Measurements from ENCODE around the gene SPSB2. TPM values are rescaled to one million over a fixed set of nuclear protein-coding genes. Genes with fewer than 3 reads are reported as not detected.

The SPSB2 gene
- total RNA-seq, 2 experiments from 2014 or later: 3.8 to 4.7 TPM

GRCh38 chr12:6860942-6861341 lies 12.2 kb downstream of the SPSB2 start:
- Mint-ChIP-seq H3K4me3 (no peak overlapping the region), H3K4me1 (ENCODE audit: low read depth) (no peaks in the 10 kb centered on the region), H3K9me3 (no peaks in the 10 kb centered on the region), H3K27ac (no peak overlapping the region), H3K27me3 (no peaks in the 10 kb centered on the region), H3K36me3 (peaks cover 60% of the 10 kb centered on the region)
- intact Hi-C loops (cut with micrococcal nuclease): no loop called here
- CTCF ChIA-PET: interaction anchor here (3.3 kb wide), 1 partner anchor 12 kb away, joined by 12 read pairs; the partner anchor contains the start of gene SPSB2
- no peak for DNase-seq
- POLR2A ChIA-PET: interaction anchor here (0.9 to 1.8 kb wide), 3 partner anchors 9 to 84 kb away, joined by 3 to 8 read pairs (median 4); partner anchors contain the start of genes CDCA3, SPSB2 and USP5

- no peak for DNase-seq
- Mint-ChIP-seq H3K9me3 (no peaks in the 10 kb centered on the region), H3K27me3 (no peaks in the 10 kb centered on the region), H3K4me1 (ENCODE audit: low read depth) (no peaks in the 10 kb centered on the region), H3K27ac (no peak overlapping the region), H3K4me3 (no peak overlapping the region), H3K36me3 (peaks cover 60% of the 10 kb centered on the region)
- CTCF ChIA-PET: interaction anchor here (3.3 kb wide), 1 partner anchor 12 kb away, joined by 12 read pairs; the partner anchor contains the start of gene SPSB2
- intact Hi-C loops (cut with micrococcal nuclease): no loop called here
- POLR2A ChIA-PET: interaction anchor here (1.6 to 1.8 kb wide), 2 partner anchors 8 to 12 kb away, joined by 4 to 8 read pairs; partner anchors contain the start of genes CDCA3, SPSB2 and USP5
Measured at GRCh38 chr12:6860116-6860515, 13.0 kb downstream of the SPSB2 start.

GRCh38 chr12:6858799-6859198 lies 14.3 kb downstream of the SPSB2 start:
- CTCF ChIA-PET: no interaction called here
- intact Hi-C loops (cut with micrococcal nuclease): no loop called here
- DNase-seq: no peak
- no peak overlapping the region for H3K4me3 Mint-ChIP-seq
- POLR2A ChIA-PET: interaction anchor here (1.0 kb wide), 1 partner anchor 8 kb away, joined by 3 read pairs; no protein-coding TSS in a partner anchor
- peaks cover 54% of the 10 kb centered on the region for H3K36me3 Mint-ChIP-seq
- peaks cover 11% of the 10 kb centered on the region for H3K4me1 Mint-ChIP-seq (ENCODE audit: low read depth)
- H3K9me3 Mint-ChIP-seq: no peaks in the 10 kb centered on the region
- H3K27ac Mint-ChIP-seq: no peak overlapping the region
- no peaks in the 10 kb centered on the region for H3K27me3 Mint-ChIP-seq

GRCh38 chr12:6855322-6855721 lies 17.8 kb downstream of the SPSB2 start:
- peaks cover 21% of the 10 kb centered on the region for H3K4me1 Mint-ChIP-seq (ENCODE audit: low read depth)
- no peaks in the 10 kb centered on the region for H3K9me3 Mint-ChIP-seq
- ChIA-PET POLR2A (interaction anchor here (4.8 to 5.0 kb wide), 2 partner anchors 12 to 18 kb away, joined by 59 to 94 read pairs; partner anchors contain the start of genes SPSB2 and TPI1), CTCF (interaction anchor here (1.4 to 6.5 kb wide), 3 partner anchors 13 to 20 kb away, joined by 5 to 74 read pairs (median 49); partner anchors contain the start of genes SPSB2 and TPI1)
- no peak for DNase-seq
- H3K36me3 Mint-ChIP-seq: peaks cover 38% of the 10 kb centered on the region
- no peak overlapping the region for H3K4me3 Mint-ChIP-seq
- H3K27me3 Mint-ChIP-seq: no peaks in the 10 kb centered on the region
- intact Hi-C loops (cut with micrococcal nuclease): no loop called here
- H3K27ac Mint-ChIP-seq: no peak overlapping the region

GRCh38 chr12:6854036-6854435 lies 19.1 kb downstream of the SPSB2 start:
- no peak for DNase-seq
- CTCF ChIA-PET: interaction anchor here (0.7 to 6.5 kb wide), 6 partner anchors 14 to 74 kb away, joined by 3 to 74 read pairs (median 16); partner anchors contain the start of genes SPSB2 and TPI1
- intact Hi-C loops (cut with micrococcal nuclease): loop anchor here (5.0 kb wide), 1 partner anchor 427 kb away; no protein-coding TSS in a partner anchor
- peaks cover 29% of the 10 kb centered on the region for H3K4me1 Mint-ChIP-seq (ENCODE audit: low read depth)
- POLR2A ChIA-PET: interaction anchor here (4.8 to 5.0 kb wide), 2 partner anchors 14 to 19 kb away, joined by 59 to 94 read pairs; partner anchors contain the start of genes SPSB2 and TPI1
- peaks cover 42% of the 10 kb centered on the region for H3K36me3 Mint-ChIP-seq
- peak overlapping the region; percentile 95 for H3K4me3 Mint-ChIP-seq
- H3K9me3 Mint-ChIP-seq: no peaks in the 10 kb centered on the region
- no peaks in the 10 kb centered on the region for H3K27me3 Mint-ChIP-seq
- H3K27ac Mint-ChIP-seq: peak overlapping the region; percentile 98

GRCh38 chr12:6853626-6854025 lies 19.5 kb downstream of the SPSB2 start:
- H3K9me3 Mint-ChIP-seq: no peaks in the 10 kb centered on the region
- no peaks in the 10 kb centered on the region for H3K27me3 Mint-ChIP-seq
- peaks cover 38% of the 10 kb centered on the region for H3K36me3 Mint-ChIP-seq
- intact Hi-C loops (cut with micrococcal nuclease): loop anchor here (2.0 to 5.0 kb wide), 2 partner anchors 319 to 426 kb away; partner anchors contain the start of gene GAPDH
- no peak for DNase-seq
- H3K27ac Mint-ChIP-seq: peak overlapping the region; percentile 98
- ChIA-PET CTCF (interaction anchor here (0.9 to 6.5 kb wide), 7 partner anchors 14 to 111 kb away, joined by 3 to 74 read pairs (median 26); partner anchors contain the start of genes SPSB2 and TPI1), POLR2A (interaction anchor here (1.1 to 5.0 kb wide), 9 partner anchors 14 to 245 kb away, joined by 3 to 94 read pairs (median 12); partner anchors contain the start of genes C12orf57, COPS7A, RNU7-1 and SPSB2)
- H3K4me1 Mint-ChIP-seq (ENCODE audit: low read depth): peaks cover 29% of the 10 kb centered on the region
- H3K4me3 Mint-ChIP-seq: peak overlapping the region; percentile 95

GRCh38 chr12:6852651-6853354 lies 20.3 kb downstream of the SPSB2 start:
- Mint-ChIP-seq H3K4me1 (ENCODE audit: low read depth) (peaks cover 29% of the 10 kb centered on the region), H3K9me3 (no peaks in the 10 kb centered on the region), H3K27ac (peak overlapping the region; percentile 98), H3K27me3 (no peaks in the 10 kb centered on the region), H3K36me3 (peaks cover 37% of the 10 kb centered on the region), H3K4me3 (peak overlapping the region; percentile 95)
- intact Hi-C loops (cut with micrococcal nuclease): loop anchor here (1.0 to 5.0 kb wide), 11 partner anchors 16 to 426 kb away; partner anchors contain the start of genes C12orf57, COPS7A, EMG1 and GAPDH
- CTCF ChIA-PET: interaction anchor here (0.6 to 6.5 kb wide), 21 partner anchors 12 to 299 kb away, joined by 3 to 74 read pairs (median 5); partner anchors contain the start of genes LPCAT3, MLF2, PTMS and SPSB2
- POLR2A ChIA-PET: interaction anchor here (0.9 to 5.0 kb wide), 22 partner anchors 8 to 383 kb away, joined by 3 to 94 read pairs (median 5); partner anchors contain the start of genes C12orf57, CD4, COPS7A and GNB3
- peak; percentile 89 for DNase-seq

GRCh38 chr12:6851921-6852650 lies 21.0 kb downstream of the SPSB2 start, which contains the start of gene USP5:
TSS of gene USP5 (plus strand) at chr12:6852150. CDS start at chr12:6852180, 30 bp downstream.
- H3K9me3 Mint-ChIP-seq: no peaks in the 10 kb centered on the region

GRCh38 chr12:6851153-6851920 lies 21.8 kb downstream of the SPSB2 start, which contains the start of gene CDCA3:
TSS of gene CDCA3 (minus strand) at chr12:6851286. CDS start at chr12:6850952, 334 bp downstream.
- ChIA-PET CTCF (interaction anchor here (0.9 to 6.5 kb wide), 18 partner anchors 9 to 358 kb away, joined by 3 to 74 read pairs (median 5); partner anchors contain the start of genes MLF2, MRPL51, PTMS and SPSB2), POLR2A (interaction anchor here (0.8 to 5.0 kb wide), 25 partner anchors 8 to 381 kb away, joined by 3 to 94 read pairs (median 6); partner anchors contain the start of genes C12orf57, CD4, COPS7A and GAPDH)
- peaks cover 29% of the 10 kb centered on the region for H3K4me1 Mint-ChIP-seq (ENCODE audit: low read depth)
- H3K4me3 Mint-ChIP-seq: peak within 1 kb of the TSS; percentile 95
- intact Hi-C loops (cut with micrococcal nuclease): loop anchor here (1.0 to 5.0 kb wide), 4 partner anchors 162 to 424 kb away; partner anchors contain the start of genes CHD4, MRPL51 and ZNF384
- H3K27me3 Mint-ChIP-seq: no peaks in the 10 kb centered on the region
- peaks cover 29% of the 10 kb centered on the region for H3K36me3 Mint-ChIP-seq
- peak; percentile 97 for DNase-seq
- H3K9me3 Mint-ChIP-seq: no peaks in the 10 kb centered on the region
- peak within 1 kb of the TSS; percentile 98 for H3K27ac Mint-ChIP-seq

More at GRCh38 chr12:6851921-6852650, 21.0 kb downstream of the SPSB2 start, which contains the start of gene USP5:
- Mint-ChIP-seq H3K4me1 (ENCODE audit: low read depth) (peaks cover 29% of the 10 kb centered on the region), H3K4me3 (peak within 1 kb of the TSS; percentile 95), H3K36me3 (peaks cover 34% of the 10 kb centered on the region), H3K27ac (peak within 1 kb of the TSS; percentile 98), H3K27me3 (no peaks in the 10 kb centered on the region)
- CTCF ChIA-PET: interaction anchor here (0.6 to 6.5 kb wide), 23 partner anchors 12 to 359 kb away, joined by 3 to 74 read pairs (median 5); partner anchors contain the start of genes LPCAT3, MLF2, MRPL51 and PTMS
- intact Hi-C loops (cut with micrococcal nuclease): loop anchor here (1.0 to 5.0 kb wide), 14 partner anchors 17 to 425 kb away; partner anchors contain the start of genes C12orf57, CHD4, COPS7A and EMG1
- peak; percentile 99 for DNase-seq
- POLR2A ChIA-PET: interaction anchor here (0.8 to 5.0 kb wide), 28 partner anchors 9 to 382 kb away, joined by 3 to 94 read pairs (median 5); partner anchors contain the start of genes C12orf57, CD4, COPS7A and GAPDH

- CTCF ChIA-PET: interaction anchor here (0.9 to 6.5 kb wide), 10 partner anchors 9 to 232 kb away, joined by 3 to 74 read pairs (median 14); partner anchors contain the start of genes MLF2, SPSB2 and TPI1
- peaks cover 29% of the 10 kb centered on the region for H3K4me1 Mint-ChIP-seq (ENCODE audit: low read depth)
- H3K4me3 Mint-ChIP-seq: peak overlapping the region; percentile 95
- no peaks in the 10 kb centered on the region for H3K27me3 Mint-ChIP-seq
- H3K27ac Mint-ChIP-seq: peak overlapping the region; percentile 98
- H3K36me3 Mint-ChIP-seq: peaks cover 27% of the 10 kb centered on the region
- intact Hi-C loops (cut with micrococcal nuclease): loop anchor here (1.0 to 5.0 kb wide), 4 partner anchors 161 to 423 kb away; partner anchors contain the start of genes CHD4, MRPL51 and ZNF384
- no peaks in the 10 kb centered on the region for H3K9me3 Mint-ChIP-seq
- POLR2A ChIA-PET: interaction anchor here (1.0 to 5.0 kb wide), 15 partner anchors 8 to 318 kb away, joined by 4 to 94 read pairs (median 7); partner anchors contain the start of genes C12orf57, CD4, COPS7A and GAPDH
- no peak for DNase-seq
Measured at GRCh38 chr12:6850796-6851152, 22.3 kb downstream of the SPSB2 start.
